Activated CD8-positive, alpha-beta T cell treated with anti-CD3 and anti-CD28 coated beads for 36 hours (primary cell): ENCODE measurements around the gene GBP2. TPM values are rescaled to one million over a fixed set of nuclear protein-coding genes. Genes with fewer than 3 reads are reported as not detected.
"Not testable (repeated sequence)": the region's sequence is repeated elsewhere in the genome, so short reads cannot be mapped to it uniquely, and the experiment has no call there.

Experiments
- ATAC-seq: fragments of 200-7000 bp; cut with Tn5 transposase; one replicate; pipeline ENCODE4 v1.10.0; 2021; ENCODE audit warnings: mild to moderate bottlenecking, moderate library complexity
- CTCF ChIA-PET: fragments of 350-600 bp; sonication (Branson Sonifier 250); formaldehyde crosslinking; loops from one replicate; lab custom pipeline; 2021; ENCODE audit warnings: antibody characterized with exemption; lab: Charles Lee
- POLR2A ChIA-PET: fragments of 350-600 bp; sonication (Branson Sonifier 250); formaldehyde crosslinking; loops from one replicate; lab custom pipeline; 2021; ENCODE audit warnings: antibody characterized with exemption; lab: Charles Lee
- DNase-seq: peaks from one replicate; pipeline ENCODE4 v3.0.0-alpha.2; 2020
- H3K27ac Mint-ChIP-seq: one replicate; pipeline ENCODE4 v1.8.0; 2021; ENCODE audit warnings: mild to moderate bottlenecking, mixed read lengths
- H3K27me3 Mint-ChIP-seq: one replicate; pipeline ENCODE4 v1.8.0; 2021; ENCODE audit warnings: mixed read lengths
- H3K36me3 Mint-ChIP-seq: one replicate; pipeline ENCODE4 v1.8.0; 2021; ENCODE audit warnings: low read depth, mixed read lengths
- H3K4me1 Mint-ChIP-seq: one replicate; pipeline ENCODE4 v1.8.0; 2021; ENCODE audit warnings: low read depth, mixed read lengths
- H3K4me3 Mint-ChIP-seq: one replicate; pipeline ENCODE4 v1.8.0; 2021; ENCODE audit warnings: mild to moderate bottlenecking, moderate library complexity, mixed read lengths
- H3K9me3 Mint-ChIP-seq: one replicate; pipeline ENCODE4 v1.8.0; 2021; ENCODE audit warnings: mixed read lengths
- intact Hi-C: fragments of 100-400 bp; cut with micrococcal nuclease; formaldehyde crosslinking; loops from one replicate; pipeline ENCODE4 v1.10.0; 2022
- total RNA-seq, 2 experiments: library from RNA; stranded (reverse); gene quantifications; one replicate each; pipeline ENCODE4 v1.2.3, GENCODE V29; 2021
- TF ChIP-seq, protein P1 (sequence below): fragments of 200-600 bp; IDR thresholded peaks from one replicate; pipeline ENCODE4 v1.8.0; 2022; ENCODE audit warnings: antibody characterized with exemption, mild to moderate bottlenecking

Gene GBP2
- total RNA-seq, 2 experiments from 2014 or later, result 181 to 189 TPM

GRCh38 chr1:89130716-89131115 is 4.8 kb upstream of the GBP2 start:
- peaks cover 3% of the 10 kb centered on the region for H3K9me3 Mint-ChIP-seq
- no peak overlapping the region for H3K27ac Mint-ChIP-seq
- TF ChIP-seq, protein P1, sequence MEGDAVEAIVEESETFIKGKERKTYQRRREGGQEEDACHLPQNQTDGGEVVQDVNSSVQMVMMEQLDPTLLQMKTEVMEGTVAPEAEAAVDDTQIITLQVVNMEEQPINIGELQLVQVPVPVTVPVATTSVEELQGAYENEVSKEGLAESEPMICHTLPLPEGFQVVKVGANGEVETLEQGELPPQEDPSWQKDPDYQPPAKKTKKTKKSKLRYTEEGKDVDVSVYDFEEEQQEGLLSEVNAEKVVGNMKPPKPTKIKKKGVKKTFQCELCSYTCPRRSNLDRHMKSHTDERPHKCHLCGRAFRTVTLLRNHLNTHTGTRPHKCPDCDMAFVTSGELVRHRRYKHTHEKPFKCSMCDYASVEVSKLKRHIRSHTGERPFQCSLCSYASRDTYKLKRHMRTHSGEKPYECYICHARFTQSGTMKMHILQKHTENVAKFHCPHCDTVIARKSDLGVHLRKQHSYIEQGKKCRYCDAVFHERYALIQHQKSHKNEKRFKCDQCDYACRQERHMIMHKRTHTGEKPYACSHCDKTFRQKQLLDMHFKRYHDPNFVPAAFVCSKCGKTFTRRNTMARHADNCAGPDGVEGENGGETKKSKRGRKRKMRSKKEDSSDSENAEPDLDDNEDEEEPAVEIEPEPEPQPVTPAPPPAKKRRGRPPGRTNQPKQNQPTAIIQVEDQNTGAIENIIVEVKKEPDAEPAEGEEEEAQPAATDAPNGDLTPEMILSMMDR, result no peak
- H3K36me3 Mint-ChIP-seq, result peaks cover 16% of the 10 kb centered on the region
- H3K4me3 Mint-ChIP-seq, result no peak overlapping the region
- CTCF ChIA-PET, result no interaction called here
- intact Hi-C loops, result no loop called here
- POLR2A ChIA-PET, result interaction anchor here (1.1 kb wide), 1 partner anchor 68 kb away, joined by 4 read pairs; the partner anchor contains the start of gene GBP4
- DNase-seq (no peak), ATAC-seq (no peak)
- peaks cover 40% of the 10 kb centered on the region for H3K4me1 Mint-ChIP-seq
- no peaks in the 10 kb centered on the region for H3K27me3 Mint-ChIP-seq

DNA sequence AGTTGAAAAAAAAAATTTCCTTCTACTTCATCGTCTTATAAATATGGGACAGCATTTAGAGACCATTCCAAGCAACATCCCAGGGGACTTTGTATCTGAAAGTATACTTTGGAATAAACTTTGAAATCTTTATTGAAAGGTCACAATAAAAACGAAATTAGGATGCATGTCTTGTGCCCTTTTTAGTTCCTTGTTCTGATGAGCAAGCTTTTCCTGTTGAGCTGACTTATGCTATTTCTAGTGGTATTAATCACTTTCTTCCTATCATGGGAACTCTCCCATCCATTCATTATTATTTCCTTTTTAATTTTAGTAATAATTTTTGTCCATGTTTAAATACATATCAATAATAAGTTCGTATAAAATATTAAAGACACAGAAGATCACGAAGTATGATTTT is 4.0 kb upstream of the GBP2 start:
- TF ChIP-seq, protein P1, result no peak
- ChIA-PET CTCF (no interaction called here), POLR2A (interaction anchor here (1.1 kb wide), 1 partner anchor 69 kb away, joined by 4 read pairs; the partner anchor contains the start of gene GBP4)
- peaks cover 40% of the 10 kb centered on the region for H3K4me1 Mint-ChIP-seq
- H3K4me3 Mint-ChIP-seq, result no peak overlapping the region
- H3K36me3 Mint-ChIP-seq, result peaks cover 16% of the 10 kb centered on the region
- H3K9me3 Mint-ChIP-seq, result peaks cover 3% of the 10 kb centered on the region
- ATAC-seq (no peak), DNase-seq (no peak)
- no peaks in the 10 kb centered on the region for H3K27me3 Mint-ChIP-seq
- peak overlapping the region; percentile 96 for H3K27ac Mint-ChIP-seq
- intact Hi-C loops, result no loop called here

DNA sequence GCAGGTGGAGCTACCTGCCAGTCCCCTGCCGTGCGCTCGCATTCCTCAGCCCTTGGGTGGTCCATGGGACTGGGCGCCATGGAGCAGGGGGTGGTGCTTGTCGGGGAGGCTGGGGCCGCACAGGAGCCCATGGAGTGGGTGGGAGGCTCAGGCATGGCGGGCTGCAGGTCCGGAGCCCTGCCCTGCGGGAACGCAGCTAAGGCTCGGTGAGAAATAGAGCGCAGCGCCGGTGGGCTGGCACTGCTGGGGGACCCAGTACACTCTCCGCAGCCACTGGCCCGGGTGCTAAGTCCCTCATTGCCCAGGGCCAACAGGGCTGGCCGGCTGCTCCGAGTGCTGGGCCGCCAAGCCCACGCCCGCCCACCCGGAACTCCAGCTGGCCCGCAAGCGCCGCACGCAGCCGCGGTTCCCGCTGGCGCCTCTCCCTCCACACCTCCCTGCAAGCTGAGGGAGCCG is 2.1 kb upstream of the GBP2 start:
- peak overlapping the region; percentile 99 for H3K27ac Mint-ChIP-seq
- ATAC-seq, H3K27me3 Mint-ChIP-seq, intact Hi-C loops, DNase-seq, H3K9me3 Mint-ChIP-seq: not testable (repeated sequence)
- CTCF ChIA-PET, result interaction anchor here (2.1 kb wide), 1 partner anchor 144 kb away, joined by 9 read pairs; no protein-coding TSS in a partner anchor
- H3K4me3 Mint-ChIP-seq, result peak overlapping the region; percentile 87
- peaks cover 32% of the 10 kb centered on the region for H3K36me3 Mint-ChIP-seq
- POLR2A ChIA-PET, result interaction anchor here (0.9 to 4.3 kb wide), 13 partner anchors 12 to 158 kb away, joined by 3 to 40 read pairs (median 7); partner anchors contain the start of gene GBP4
- H3K4me1 Mint-ChIP-seq, result peaks cover 35% of the 10 kb centered on the region

- not testable (repeated sequence) for H3K9me3 Mint-ChIP-seq, H3K27me3 Mint-ChIP-seq
- Mint-ChIP-seq H3K27ac (peak overlapping the region; percentile 99), H3K4me3 (peak overlapping the region; percentile 87), H3K4me1 (peaks cover 44% of the 10 kb centered on the region), H3K36me3 (peaks cover 42% of the 10 kb centered on the region)
- POLR2A ChIA-PET, result interaction anchor here (0.6 to 4.3 kb wide), 42 partner anchors 11 to 482 kb away, joined by 3 to 40 read pairs (median 4); partner anchors contain the start of gene GBP4
- intact Hi-C loops, result loop anchor here (1.0 to 2.0 kb wide), 2 partner anchors 72 to 148 kb away; no protein-coding TSS in a partner anchor
- ATAC-seq (peak; percentile 64), DNase-seq (peak; percentile 89)
- CTCF ChIA-PET, result interaction anchor here (0.7 to 2.1 kb wide), 11 partner anchors 9 to 232 kb away, joined by 3 to 9 read pairs (median 4); partner anchors contain the start of genes GBP4 and GBP7
These were observed 970 bp upstream of the GBP2 start for GRCh38 chr1:89126602-89127565.

GRCh38 chr1:89125240-89125912 is 538 bp downstream of the GBP2 start:
- no peaks in the 10 kb centered on the region for H3K27me3 Mint-ChIP-seq
- peaks cover 52% of the 10 kb centered on the region for H3K36me3 Mint-ChIP-seq
- peaks cover 3% of the 10 kb centered on the region for H3K9me3 Mint-ChIP-seq
- CTCF ChIA-PET, result interaction anchor here (0.9 to 1.9 kb wide), 7 partner anchors 8 to 260 kb away, joined by 3 to 6 read pairs (median 4); partner anchors contain the start of gene GBP4
- peaks cover 47% of the 10 kb centered on the region for H3K4me1 Mint-ChIP-seq
- peak overlapping the region; percentile 87 for H3K4me3 Mint-ChIP-seq
- POLR2A ChIA-PET, result interaction anchor here (0.9 to 4.3 kb wide), 12 partner anchors 9 to 235 kb away, joined by 3 to 40 read pairs (median 8); partner anchors contain the start of gene GBP4
- intact Hi-C loops, result no loop called here
- DNase-seq (no peak), ATAC-seq (peak; percentile 3)
- peak overlapping the region; percentile 99 for H3K27ac Mint-ChIP-seq
- TF ChIP-seq, protein P1, result no peak
